NCI-H187 treated with DMSO at 0.1 percent for 48 hours (cell line): Measurements from ENCODE around the gene PLA2G4B.

Source experiments
- DNase-seq: peaks from one replicate; lab custom pipeline; 2025; lab: John Stamatoyannopoulos, UW

The PLA2G4B gene

DNA sequence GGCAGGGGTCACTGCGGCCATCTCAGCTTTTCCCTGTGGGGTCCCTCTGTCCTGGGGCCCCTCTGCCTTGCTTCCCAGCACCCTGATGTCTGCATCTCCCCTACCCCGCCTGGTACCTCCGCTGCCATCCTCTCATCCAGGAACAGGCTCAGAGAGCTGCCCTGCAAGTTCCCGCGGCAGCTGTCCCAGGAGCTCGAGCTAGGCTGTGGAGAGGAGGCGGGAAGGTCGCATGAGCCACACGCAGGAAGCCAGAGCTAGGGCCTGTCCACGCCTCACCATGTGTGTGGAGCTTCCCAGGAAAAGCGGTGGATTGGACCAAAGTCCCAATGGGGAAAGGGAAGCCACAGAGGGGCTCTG is 12.5 kb downstream of the PLA2G4B start:
- DNase-seq, result no peak

DNA sequence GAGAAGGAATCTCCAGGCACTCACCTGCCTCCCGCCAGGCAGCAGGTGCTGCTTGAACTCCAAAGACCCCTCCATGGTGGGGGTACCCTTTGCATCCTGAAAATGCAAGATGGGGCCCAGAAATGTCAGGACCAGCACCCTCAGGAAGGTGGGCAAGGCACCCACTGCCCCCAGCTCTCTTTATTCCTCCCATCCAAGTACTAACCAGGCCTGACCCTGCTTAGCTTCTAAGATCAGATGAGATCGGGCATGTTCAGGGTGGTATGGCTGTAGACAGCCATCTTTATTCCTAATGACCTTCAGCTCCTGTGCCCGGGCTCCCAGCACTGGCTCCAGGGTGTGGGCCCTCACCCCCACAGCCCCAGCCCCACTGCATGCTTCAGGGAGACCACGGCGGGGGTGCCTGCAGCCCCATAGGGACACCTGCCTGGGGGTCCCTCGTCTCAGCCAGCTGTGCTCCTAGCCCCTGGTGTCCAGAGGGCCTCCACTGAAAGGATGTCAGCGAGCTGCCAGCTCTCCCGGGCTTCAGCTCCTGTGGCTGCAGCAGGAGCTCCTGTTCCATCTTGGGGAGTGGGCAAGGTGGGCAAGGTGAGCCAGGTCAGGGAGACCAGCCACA is 13.2 kb downstream of the PLA2G4B start:
- DNase-seq, result no peak

DNA sequence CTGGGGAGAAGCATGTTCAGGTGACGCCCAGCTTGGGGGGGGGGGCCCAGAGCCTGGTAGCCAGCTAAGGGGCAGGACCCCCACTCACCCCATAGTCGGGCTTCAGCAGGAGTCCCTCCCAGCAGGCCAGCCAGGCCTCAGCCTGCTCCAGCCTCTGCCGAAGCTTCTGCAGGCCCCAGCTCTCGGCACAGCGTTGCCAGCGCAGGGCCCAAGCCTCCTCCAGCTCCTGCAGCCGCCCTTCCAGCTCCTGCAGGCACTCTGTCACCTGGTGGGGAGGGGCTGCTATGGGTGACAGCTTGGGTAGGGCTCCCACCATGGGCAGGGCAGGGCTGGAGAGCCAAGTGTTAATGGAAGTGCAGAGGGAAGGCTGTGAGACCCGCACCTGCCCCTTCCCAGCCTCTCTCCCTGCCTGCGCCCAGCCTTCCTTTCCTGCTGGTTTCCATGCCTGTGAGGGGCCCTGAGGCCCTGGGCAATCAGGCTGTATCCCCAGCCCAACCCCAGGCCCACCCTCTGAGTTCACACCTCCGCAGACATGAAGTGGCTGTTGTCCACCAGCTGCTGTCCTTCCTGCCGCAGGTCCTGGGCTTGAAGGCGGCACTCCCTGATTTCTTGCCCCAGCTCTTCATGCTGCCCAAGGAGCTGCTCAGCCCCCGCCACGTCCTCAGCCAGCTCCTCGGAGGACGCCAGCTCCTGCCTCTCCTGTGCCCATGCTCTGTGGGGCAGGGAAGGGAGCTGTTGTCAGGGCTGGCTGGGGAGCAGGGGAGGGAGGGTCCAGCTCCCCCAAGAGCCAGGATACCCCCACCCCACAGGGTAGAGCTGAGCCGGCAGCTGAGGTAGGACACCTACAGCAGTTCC is 14.3 kb downstream of the PLA2G4B start:
- DNase-seq, result no peak

DNA sequence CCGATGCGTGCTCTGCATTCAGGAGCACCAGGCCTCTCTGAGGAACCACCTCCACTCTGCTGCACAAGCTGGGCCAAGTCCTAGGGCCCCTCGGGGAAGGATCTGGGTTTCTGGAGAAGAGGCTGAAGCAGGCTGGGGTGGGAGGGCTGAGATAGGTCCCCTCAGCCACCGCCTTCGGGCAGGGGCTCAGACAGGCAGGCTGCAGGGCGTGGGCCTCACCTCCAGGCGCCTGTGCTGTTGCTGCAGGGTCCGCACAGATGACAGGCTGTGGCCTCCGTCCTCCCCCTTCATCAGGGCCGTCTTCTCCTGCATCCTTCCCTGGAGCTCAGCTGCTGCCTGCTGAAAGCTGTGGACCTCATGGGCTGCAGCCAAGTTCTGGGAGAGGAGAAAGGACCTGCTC is 15.2 kb downstream of the PLA2G4B start:
- DNase-seq, result no peak

DNA sequence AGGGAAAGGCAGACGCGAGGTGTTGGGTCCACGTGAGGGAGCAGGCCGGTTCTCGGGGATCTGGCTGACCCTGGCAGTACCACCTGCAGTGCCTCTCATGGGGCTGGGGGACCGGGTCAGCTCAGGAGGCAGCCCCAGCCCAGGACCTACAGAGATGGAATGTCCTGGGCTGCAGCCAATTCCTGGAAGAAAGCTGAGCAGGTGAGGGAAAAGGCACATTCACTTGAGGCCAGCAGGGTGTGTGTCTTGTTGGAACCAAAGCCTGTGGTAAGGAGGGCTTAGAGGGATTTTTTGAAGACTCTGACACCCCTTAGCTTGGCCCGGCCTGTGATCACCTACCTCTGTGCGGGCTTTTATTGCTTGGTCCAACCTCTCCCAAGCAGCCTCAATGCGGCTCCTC is 15.8 kb downstream of the PLA2G4B start:
- DNase-seq, result no peak

DNA sequence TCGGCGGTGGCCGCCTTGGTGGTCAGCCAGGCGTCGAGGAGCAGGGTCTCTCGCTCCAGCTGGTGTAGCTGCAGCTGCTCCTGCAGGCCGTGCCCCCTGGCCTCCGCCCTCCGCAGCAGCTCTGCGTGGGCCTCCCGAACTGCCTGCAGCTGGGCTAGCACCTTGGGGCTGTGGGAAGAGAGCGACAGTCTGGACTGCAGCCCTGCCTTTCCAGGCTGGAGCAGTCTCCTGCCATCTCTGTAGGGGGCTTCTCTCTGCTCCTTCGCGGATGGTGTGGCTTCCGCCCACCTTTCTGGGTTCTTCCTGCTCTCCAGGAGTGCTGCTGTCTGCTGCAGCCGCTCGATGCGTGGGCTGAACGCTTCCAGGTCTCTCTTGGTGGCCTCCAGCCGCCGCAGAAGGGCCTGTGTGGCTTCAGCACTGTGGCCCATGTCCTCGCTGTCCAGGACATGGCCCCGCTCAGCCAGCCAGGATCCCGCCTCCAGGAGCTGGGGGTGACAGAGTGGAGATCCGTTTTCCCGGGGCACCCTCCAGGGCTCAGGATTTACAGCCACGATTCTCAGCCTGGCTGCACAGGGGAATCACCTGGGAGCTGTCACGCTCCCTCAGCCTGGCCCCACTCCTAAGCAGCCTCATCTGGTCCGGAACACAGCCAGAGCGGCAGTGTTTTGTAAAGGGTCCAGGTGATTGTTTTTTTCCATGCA is 16.8 kb downstream of the PLA2G4B start:
- no peak for DNase-seq

DNA sequence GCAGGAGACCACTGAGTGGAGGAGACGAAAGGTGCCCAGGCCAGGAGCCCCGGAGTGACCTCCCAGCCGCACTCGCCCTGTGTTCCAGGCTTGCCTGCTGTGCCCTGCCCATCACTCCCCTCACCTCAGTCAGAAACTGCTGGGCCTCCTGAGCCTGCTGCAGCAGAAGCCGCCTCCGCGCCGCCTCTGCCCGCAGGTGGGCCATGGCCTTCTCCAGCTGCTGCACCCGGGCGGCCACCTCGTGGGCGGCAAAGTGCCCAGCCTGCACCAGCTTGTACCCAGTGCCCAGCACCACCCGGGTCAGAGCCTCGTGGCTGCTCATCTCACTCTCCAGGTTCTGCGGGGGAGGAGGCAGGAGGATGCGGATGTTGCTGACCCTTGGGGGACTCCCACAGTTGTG is 17.6 kb downstream of the PLA2G4B start:
- no peak for DNase-seq

DNA sequence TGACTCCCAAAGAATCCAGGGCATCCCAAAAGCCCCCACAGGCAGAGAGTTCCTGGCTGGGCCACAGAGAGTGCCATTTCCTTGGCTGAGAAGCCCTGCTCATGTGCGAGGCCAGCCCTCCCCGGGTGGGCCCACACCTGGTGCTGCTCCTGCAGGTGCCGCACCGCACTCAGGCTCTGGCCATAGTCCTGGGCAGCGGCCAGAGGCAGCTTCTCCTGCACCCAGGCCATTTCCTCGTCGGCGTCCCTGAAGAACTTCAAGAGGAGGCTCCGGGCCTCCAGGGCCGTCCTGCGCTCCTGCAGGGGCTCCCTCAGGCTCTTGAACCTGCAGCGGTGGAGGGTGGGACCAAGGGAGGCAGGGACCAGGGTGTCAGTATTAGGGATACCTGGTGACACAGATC is 18.1 kb downstream of the PLA2G4B start:
- DNase-seq, result no peak

DNA sequence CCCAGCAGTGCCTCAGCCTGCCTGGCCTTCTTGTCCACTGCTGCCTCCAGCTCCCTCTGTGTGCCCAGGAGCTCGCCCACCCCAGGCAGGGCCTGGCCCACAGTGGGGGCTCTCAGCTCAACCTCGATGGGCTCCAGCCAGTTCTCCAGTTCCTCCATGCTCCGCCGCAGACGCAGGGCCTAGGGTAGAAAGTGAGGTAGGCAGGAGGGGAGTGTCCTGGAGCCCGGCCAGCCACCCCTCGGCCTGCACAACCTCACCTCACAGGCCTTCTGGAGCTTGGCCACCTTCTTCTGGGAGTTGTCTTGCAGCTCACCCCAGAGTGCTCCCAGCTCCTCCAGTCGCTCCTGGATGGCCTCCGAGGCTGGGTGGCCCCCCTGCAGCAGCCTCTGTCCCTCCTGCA is 18.7 kb downstream of the PLA2G4B start:
- no peak for DNase-seq

DNA sequence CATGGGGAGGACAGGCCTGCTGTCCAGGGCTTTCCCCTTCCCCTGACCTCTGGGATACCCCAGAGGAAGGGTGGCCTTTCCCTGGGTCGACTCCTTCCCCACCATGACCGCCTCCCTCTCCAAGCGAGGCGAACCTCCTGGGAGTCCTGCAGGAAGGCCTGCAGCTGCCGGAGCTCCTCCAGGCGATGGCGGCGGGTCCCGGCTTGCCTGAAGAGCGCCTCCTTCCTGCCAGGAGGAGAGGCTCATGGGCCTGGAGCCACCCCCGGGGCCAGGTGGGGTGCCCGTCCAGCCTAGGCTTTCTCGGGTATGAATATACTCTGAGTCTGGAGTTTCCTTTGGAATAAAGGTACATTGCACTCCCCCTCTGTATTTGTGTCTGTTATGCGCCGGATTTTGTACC is 20.1 kb downstream of the PLA2G4B start:
- no peak for DNase-seq

DNA sequence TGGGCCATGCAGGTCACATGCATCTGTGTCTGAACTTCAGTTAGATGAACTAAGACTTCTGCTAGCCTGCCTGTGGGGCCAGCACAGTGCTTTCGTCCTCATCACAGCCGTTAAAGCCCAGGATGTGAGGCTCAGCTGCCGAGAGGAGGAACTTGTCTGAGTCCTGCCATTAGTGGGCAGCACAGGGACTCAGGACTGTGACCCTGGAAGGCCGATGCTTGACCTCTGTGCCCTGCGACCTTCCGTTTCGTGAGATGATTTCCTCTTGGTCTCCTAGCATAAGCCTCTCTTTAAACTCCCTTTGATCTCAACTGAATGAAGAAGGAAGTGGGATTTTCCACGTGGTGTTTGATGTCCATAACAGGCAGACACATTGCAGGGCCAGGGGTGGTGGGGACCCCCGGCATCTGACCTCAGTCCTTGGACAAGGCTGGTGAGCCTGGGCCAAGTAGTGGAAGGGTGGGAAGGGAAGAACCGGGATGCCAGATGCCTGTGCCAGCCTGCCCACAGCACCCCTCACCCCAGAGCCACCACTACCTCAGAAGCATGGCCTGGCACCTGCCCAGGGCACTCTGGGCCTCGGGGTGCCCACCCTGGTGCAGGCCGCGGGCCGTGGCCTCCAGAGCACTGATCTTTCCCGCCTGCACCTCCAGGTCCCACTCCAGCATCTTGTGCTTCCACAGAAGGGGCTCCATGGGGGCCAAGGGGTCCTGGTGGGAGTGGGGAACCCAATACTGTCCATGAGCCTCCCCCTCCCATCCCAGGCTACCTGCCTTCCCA is 21.6 kb downstream of the PLA2G4B start:
- DNase-seq, result no peak

DNA sequence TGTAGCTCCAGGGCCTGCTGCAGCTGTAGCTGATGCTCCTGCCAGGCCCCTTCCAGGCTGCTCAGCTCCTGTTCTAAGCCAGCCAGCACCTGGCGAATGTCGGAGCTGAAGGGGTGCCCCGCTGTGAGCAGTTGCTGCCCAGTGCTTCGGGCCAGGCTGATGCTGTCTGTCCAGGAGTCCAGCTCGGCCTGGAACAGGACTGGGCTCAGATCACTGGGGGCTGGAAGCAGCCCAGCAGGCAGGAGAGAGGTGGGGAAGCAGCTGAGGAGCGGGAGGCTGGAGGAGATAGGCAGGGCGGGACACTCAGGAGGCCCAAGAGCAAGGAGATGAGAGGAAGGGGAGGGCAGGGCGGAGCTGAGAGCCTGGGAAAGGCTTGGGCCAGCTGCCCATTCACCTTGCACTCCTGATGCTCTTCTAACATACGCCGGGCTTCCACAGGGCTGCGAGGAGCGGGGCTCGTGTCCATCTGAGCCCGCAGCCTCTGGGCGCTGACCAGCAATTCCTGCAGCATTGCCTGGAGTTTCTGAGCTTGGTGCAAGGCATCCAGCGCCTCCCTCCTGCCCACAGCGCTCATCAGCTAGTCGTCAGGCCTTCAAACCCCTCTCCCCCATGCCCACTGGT is 23.2 kb downstream of the PLA2G4B start:
- no peak for DNase-seq

DNA sequence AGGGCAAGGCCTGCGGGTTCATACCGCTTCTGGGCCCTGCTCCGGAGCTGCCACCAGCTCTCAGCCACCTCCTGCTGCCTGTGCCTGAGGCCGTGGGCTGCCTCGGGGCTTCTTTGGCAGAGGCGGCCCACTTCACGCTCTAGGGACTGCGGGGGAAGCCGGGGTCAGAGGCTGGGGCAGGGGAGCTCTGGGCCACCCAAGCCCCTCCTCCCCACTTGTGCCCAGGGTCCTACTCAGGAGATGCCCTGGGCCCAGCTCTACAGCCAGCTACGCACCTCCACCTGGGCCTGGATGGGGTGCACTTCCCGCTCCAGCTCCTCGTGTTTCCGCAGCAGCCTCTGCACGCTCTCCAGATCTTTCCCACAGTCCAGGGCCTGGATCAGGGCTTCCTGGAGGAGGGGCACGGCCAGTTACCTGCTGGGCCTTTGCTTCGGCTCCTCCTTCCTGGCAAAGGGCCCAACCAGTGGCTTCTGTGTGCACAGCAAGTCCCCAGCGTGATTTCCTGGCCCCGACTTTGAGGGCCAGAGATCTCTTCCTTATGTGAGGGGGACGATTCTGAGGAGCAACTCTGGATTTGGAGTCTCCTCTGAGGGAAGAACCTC is 24.0 kb downstream of the PLA2G4B start:
- DNase-seq, result no peak

DNA sequence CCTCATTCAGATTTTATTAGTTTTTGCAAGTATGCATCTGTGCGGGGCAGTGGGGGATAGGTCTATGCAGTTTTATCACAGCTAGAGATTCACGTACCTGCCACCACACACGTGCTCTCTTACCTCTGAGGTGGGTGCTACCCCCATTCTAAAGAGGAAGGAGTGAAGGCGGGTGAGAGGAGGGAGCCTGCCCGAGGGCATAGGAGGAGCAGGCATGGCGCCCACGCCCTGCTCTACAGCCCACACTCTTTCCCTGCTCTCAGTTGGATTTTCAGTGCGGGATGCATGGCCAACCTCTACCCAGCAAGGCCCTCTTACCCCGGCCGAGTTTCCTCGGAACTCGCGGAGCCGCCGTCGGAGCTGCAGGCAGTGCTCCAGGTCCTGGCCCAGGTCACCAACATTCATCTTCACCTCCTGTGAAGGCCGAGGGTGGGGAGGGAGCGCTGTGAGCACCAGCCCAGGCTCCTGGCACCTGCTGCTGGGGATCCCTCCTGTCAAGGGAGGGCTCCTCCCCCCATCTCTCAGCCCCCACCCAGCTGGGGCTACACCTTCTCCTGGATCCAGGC is 26.9 kb downstream of the PLA2G4B start:
- no peak for DNase-seq

DNA sequence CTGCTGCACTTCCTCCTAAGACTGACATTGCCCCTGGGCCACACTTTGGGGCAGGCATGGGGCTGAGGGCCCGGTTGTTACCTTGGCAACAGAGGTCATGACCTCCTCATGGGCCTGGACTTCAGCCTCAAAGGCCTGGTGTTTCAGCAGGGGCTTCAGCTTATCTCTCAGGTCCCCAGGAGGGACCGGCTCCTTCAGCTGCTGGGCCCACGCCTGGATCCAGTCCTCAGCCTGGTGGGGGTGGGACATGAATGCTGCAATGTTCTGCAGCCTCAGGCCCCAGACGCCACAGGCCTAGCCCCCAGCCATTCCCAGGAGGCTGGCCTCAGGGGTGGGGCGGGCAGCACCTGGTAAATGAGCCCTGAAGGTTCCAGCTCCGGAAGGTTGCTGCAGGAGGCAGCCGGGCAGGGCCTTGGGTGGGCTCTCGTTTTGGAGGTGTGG is 27.6 kb downstream of the PLA2G4B start:
- no peak for DNase-seq

DNA sequence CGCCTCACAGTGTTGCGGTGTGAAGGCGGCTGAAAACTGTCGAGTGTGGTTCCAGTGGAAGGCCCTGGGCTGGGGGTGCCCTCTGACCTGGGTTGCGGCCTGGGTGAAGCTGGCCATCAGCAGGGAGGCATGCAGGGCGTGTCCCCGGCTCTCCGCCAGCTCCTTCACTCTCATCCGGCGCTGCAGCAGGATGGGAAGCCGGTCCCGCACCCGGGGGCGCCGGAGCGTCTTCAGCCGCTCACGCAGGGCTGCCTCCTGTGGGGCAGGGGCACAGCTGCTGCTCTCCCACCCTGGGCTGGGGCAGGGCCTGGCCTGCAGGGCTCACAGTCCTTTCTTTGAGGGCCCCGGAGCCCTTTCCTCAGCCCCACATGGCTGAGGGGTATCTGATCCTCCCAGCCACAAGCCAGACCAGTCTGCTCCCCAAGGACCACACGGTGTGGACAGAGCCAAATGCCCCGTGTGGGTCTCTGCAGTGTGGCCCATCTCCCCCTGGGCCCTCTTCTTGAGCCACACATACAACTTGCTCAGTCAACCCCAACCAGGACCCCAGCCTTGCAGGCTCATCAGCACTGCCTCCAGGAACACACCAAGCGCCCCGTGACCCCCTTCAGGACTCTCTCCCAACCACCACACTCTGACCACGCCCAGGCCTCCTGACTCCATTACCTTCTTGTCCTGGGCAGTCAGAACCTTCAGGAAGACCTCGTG is 28.4 kb downstream of the PLA2G4B start:
- no peak for DNase-seq

DNA sequence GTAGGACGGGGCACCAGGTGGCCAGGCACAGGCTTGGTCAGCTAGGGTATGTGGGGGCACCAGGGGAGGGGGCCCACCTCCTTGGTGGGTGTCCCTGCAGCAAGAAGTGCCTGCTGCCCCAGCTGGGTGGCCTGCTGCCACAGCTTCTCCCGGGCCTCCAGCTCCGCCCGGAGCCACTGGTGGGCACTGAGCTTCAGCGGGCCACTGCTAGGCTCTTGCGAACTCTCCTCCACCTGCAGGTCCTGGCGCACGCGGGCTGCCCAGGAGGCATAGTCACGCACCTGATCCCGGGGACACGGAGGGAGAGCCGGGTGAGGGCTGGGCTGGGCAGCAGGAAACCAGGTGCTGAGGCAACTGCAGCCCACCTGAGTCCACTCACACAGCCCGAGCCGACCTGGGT is 29.7 kb downstream of the PLA2G4B start:
- no peak for DNase-seq

DNA sequence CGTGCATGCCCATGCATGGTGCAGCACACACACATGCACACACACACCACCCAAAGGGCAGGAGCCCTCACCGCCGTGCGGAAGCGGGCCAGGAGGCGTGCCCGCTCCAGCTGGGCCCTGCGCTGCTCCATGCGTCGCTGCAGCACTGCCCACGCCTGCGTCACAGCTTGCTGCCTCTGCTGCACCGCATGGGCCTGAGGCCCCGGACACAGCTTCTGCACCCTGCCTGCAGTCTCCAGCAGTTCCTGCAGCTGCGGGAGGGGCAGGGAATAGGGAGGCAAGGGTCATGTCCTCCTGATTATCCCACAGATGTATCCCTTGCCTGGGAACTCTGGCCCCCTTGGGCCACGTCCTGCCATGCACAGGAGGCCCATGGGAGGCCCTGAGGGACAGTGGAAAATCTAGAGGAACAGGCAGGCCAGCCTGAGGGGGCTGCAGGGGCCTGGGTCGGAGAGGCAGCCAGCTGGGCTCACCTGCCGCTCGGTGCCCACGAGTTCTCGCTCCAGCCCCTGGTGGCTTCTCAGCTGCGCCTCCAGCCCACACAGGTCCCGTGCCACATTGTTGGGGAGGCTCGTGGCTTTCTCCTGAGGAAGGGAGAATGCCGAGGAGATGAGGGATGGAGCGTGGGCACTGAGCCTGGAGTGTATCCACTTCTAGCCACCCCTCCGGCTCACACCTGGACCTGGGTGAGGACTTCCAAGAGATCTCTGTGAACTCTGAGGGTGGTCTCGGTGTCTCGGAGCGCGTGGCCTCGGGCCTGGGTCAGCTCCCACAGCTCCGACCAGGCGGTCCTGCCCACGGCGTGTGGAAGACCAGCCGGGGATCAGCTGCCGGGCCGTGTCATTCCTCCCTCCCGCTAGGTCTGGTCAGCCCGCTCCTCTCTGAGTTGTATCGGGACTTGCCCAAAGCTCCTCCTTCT is 31.4 kb downstream of the PLA2G4B start:
- DNase-seq, result no peak

DNA sequence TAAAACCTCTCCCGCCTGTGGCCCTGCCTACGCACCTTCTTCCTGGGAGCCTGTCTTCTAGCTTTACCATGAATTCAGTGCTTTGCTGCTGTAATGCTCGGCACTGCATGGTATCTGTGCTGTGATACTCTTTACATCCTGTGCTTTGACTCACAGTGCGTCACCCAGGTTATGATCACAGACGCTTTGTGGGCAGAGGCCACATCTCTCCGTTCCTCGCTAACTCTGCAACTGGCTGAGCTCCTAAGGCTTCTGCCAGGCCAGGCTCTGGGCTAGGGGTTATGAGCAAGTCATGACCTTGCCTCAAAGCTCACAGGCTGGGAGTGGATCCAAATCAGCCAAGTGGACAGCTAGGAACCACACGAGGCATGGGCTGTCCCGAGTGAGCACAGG is 32.0 kb downstream of the PLA2G4B start:
- no peak for DNase-seq
